T1000 (cell line): ENCODE data around the gene USP17L11.
"Not testable (repeated sequence)": the region's sequence is repeated elsewhere in the genome, so short reads cannot be mapped to it uniquely, and the experiment has no call there.

Experiments
- DNase-seq: peaks from one replicate; lab custom pipeline; 2025; ENCODE audit warnings: mixed read lengths; lab: John Stamatoyannopoulos, UW

The USP17L11 gene

GRCh38 chr4:9215105-9215504 lies at the start of gene USP17L11:
Gene USP17L11 (plus strand): TSS chr4:9215405. CDS start chr4:9215405, 0 bp downstream.
- DNase-seq = not testable (repeated sequence)

GRCh38 chr4:9165990-9166389 lies 49.2 kb upstream of the USP17L11 start:
- DNase-seq = not testable (repeated sequence)

GRCh38 chr4:9169791-9170459 lies 45.3 kb upstream of the USP17L11 start, which contains the start of gene FAM90A26:
Gene FAM90A26 (plus strand): TSS chr4:9170409. CDS start chr4:9173173, 2,764 bp downstream.
- DNase-seq = not testable (repeated sequence)

- not testable (repeated sequence) for DNase-seq
These were observed 4.8 kb upstream of the USP17L11 start, which contains the start of gene USP17L10 for GRCh38 chr4:9210357-9210756. Gene USP17L10 (plus strand): TSS chr4:9210657. CDS start chr4:9210657, 0 bp downstream.

GRCh38 chr4:9214701-9215100 lies 504 bp upstream of the USP17L11 start:
- DNase-seq = not testable (repeated sequence)

GRCh38 chr4:9219852-9220251 lies 4.6 kb downstream of the USP17L11 start, which contains the start of gene USP17L12:
Gene USP17L12 (plus strand): TSS chr4:9220152. CDS start chr4:9220152, 0 bp downstream.
- not testable (repeated sequence) for DNase-seq

- DNase-seq = not testable (repeated sequence)
These were observed 9.4 kb downstream of the USP17L11 start, which contains the start of gene USP17L13 for GRCh38 chr4:9224596-9224995. Gene USP17L13 (plus strand): TSS chr4:9224896. CDS start chr4:9224896, 0 bp downstream.

- not testable (repeated sequence) for DNase-seq
These were observed 15.0 kb downstream of the USP17L11 start for GRCh38 chr4:9230249-9230648.

GRCh38 chr4:9234085-9234484 lies 18.9 kb downstream of the USP17L11 start, which contains the start of gene USP17L15:
Gene USP17L15 (plus strand): TSS chr4:9234385. CDS start chr4:9234385, 0 bp downstream.
- not testable (repeated sequence) for DNase-seq

GRCh38 chr4:9238461-9238860 lies 23.3 kb downstream of the USP17L11 start:
- DNase-seq = not testable (repeated sequence)

GRCh38 chr4:9243579-9243978 lies 28.4 kb downstream of the USP17L11 start, which contains the start of gene USP17L17:
Gene USP17L17 (plus strand): TSS chr4:9243879. CDS start chr4:9243879, 0 bp downstream.
- DNase-seq = not testable (repeated sequence)

- not testable (repeated sequence) for DNase-seq
These were observed 32.9 kb downstream of the USP17L11 start, which contains the start of gene USP17L18 for GRCh38 chr4:9247953-9248680. Gene USP17L18 (plus strand): TSS chr4:9248630. CDS start chr4:9248630, 0 bp downstream.

- DNase-seq = not testable (repeated sequence)
These were observed 37.9 kb downstream of the USP17L11 start, which contains the start of gene USP17L19 for GRCh38 chr4:9253078-9253477. Gene USP17L19 (plus strand): TSS chr4:9253378. CDS start chr4:9253378, 0 bp downstream.

GRCh38 chr4:9257824-9258223 lies 42.6 kb downstream of the USP17L11 start, which contains the start of gene USP17L20:
Gene USP17L20 (plus strand): TSS chr4:9258124. CDS start chr4:9258124, 0 bp downstream.
- DNase-seq = not testable (repeated sequence)

GRCh38 chr4:9262572-9262971 lies 47.4 kb downstream of the USP17L11 start, which contains the start of gene USP17L21:
Gene USP17L21 (plus strand): TSS chr4:9262872. CDS start chr4:9262872, 0 bp downstream.
- DNase-seq = not testable (repeated sequence)
